Transverse colon (tissue), 4 donors: ENCODE measurements around the gene RTP2. TPM values are rescaled to one million over a fixed set of nuclear protein-coding genes. Genes with fewer than 3 reads are reported as not detected.

Experiments
- DNase-seq: peaks from one replicate; pipeline ENCODE4 v3.0.0-alpha.2; 2019
- H3K27ac ChIP-seq, 4 donors: fragments of 200-600 bp; sonication (generic); 2 replicates each; pipeline ENCODE4 v1.5.1; 2016 to 2018; ENCODE audit warnings: inconsistent platforms in 4 of 4
- H3K27me3 ChIP-seq: fragments of 200-600 bp; sonication (generic); 2 replicates; pipeline ENCODE4 v1.5.1; 2017; ENCODE audit warnings: inconsistent platforms
- H3K36me3 ChIP-seq, 4 donors: fragments of 200-600 bp; sonication (generic); 2 replicates each; pipeline ENCODE4 v1.5.1; 2017 to 2019; ENCODE audit warnings: inconsistent platforms in 4 of 4
- H3K4me1 ChIP-seq, 4 donors: fragments of 200-600 bp; sonication (generic); 2 replicates each; pipeline ENCODE4 v1.5.1; 2017 to 2020; ENCODE audit warnings: inconsistent platforms in 4 of 4
- H3K4me3 ChIP-seq, 4 donors: fragments of 200-600 bp; sonication (generic); 1 replicate in 1 of 4; 2 replicates in 3 of 4; pipeline versions ENCODE4 v1.5.1 to v1.6.1; 2017 to 2019; ENCODE audit warnings: inconsistent platforms in 4 of 4
- H3K9me3 ChIP-seq, 2 donors: fragments of 200-600 bp; sonication (generic); 2 replicates each; pipeline ENCODE4 v1.5.1; 2017 to 2019; ENCODE audit warnings: inconsistent platforms in 2 of 2
- EP300 ChIP-seq: sonication (generic); formaldehyde crosslinking; IDR thresholded peaks from one replicate; pipeline ENCODE4 v1.6.1; 2017; ENCODE audit warnings: antibody characterized with exemption, low read depth
- POLR2A ChIP-seq: fragments of 450-650 bp; IDR thresholded peaks from one replicate; pipeline ENCODE4 v1.6.1; 2016; ENCODE audit warnings: antibody characterized with exemption, mild to moderate bottlenecking, moderate library complexity
- POLR2AphosphoS5 ChIP-seq, 3 donors: sonication (generic); formaldehyde crosslinking; IDR thresholded peaks; one replicate each; pipeline ENCODE4 v1.6.1; 2016; ENCODE audit warnings: antibody characterized with exemption in 3 of 3
- WGBS, 2 donors: methylation state at CpG; one replicate each; pipeline ENCODE4 v1.1.5; 2018; ENCODE audit warnings: low coverage in 1 of 2; 5-methylcytosine and 5-hydroxymethylcytosine counted together
- in situ Hi-C, 4 donors: fragments of 200-750 bp; cut with MboI; loops; one replicate each; pipeline versions ENCODE4 v1.15.0 to v1.15.1; 2017; ENCODE audit warnings: low sequenced_read_pairs in 3 of 4, low pct_ligation_motif_present in 1 of 4, low pct_unique_long_range_greater_than_20kb in 1 of 4
- intact Hi-C: fragments of 100-400 bp; cut with DNase I; formaldehyde crosslinking; loops from one replicate; pipeline ENCODE4 v1.15.1; 2023; ENCODE audit warnings: low total_unique reads
- total RNA-seq, 4 donors: library from RNA; depleted of rRNA; stranded (reverse); fragments of >200 nt; gene quantifications; one replicate each; pipeline ENCODE4 v1.1.0, GENCODE V29; 2016
- TF ChIP-seq, protein P1 (sequence below), 5 experiments: fragments of 200-600 bp in 3 of 5; fragments of 450-650 bp in 2 of 5; sonication (generic) in 3 of 5; IDR thresholded peaks; 1 replicate in 2 of 5; 2 replicates in 3 of 5; pipeline ENCODE4 v1.5.1; 2016 to 2017; ENCODE audit warnings: antibody characterized with exemption in 5 of 5, inconsistent platforms in 3 of 5, mild to moderate bottlenecking in 2 of 5, moderate library complexity in 1 of 5

The RTP2 gene
- total RNA-seq, 4 donors from 2014 or later: not detected

DNA sequence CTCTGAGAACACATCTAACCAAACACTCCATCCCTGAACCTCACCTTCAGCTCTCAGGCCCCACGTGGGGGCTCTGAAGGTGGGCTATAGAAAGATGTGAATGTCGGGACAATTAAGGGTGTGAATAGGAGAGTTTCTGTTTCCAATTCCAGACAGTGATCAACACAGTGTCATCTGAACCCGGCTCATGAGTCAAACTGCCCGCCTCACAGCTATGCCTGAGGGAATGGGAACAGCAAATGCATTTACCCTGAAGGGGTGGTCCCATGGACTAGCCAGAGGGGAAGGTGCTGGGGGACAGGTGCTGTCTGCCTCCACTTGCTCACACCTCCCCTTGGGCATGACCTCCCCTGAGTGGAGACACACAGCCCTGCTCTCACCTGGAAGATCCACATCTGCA lies 6.3 kb downstream of the RTP2 start:
- WGBS, 2 donors: 30% methylated on average over 4 of the region's 4 CpGs; no CpG with 5 or more reads in 1 of the 2 donors

DNA sequence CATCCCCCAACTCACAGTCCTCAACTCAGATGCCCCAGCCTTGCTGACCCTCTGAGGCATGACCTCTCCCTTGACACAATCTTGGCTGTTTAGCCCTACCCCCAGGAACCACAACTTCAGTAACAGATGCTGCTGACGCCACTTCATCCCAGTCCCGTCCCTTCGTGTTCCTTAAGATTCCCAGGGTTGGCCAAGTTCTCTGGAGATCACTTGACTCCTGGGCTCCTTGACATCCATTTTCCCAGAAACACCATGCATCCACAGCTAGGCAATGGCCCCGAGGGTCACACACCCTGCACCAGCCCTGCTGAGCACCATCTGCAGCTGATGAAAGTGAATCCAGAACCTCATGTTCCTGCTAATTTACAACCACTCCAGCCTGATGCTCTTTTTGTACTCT lies 6.9 kb downstream of the RTP2 start:
- Histone ChIP-seq H3K27me3 (no peaks in the 10 kb centered on the region), H3K4me1 (no peaks in the 10 kb centered on the region), H3K36me3 (no peaks in the 10 kb centered on the region), H3K9me3 (no peaks in the 10 kb centered on the region), H3K27ac (no peak overlapping the region), H3K4me3 (no peak overlapping the region)
- no peak for TF ChIP-seq POLR2A
- TF ChIP-seq POLR2AphosphoS5 (IDR thresholded peaks at IDR 0.05): no peak
- no peak for TF ChIP-seq EP300
- TF ChIP-seq, protein P1, sequence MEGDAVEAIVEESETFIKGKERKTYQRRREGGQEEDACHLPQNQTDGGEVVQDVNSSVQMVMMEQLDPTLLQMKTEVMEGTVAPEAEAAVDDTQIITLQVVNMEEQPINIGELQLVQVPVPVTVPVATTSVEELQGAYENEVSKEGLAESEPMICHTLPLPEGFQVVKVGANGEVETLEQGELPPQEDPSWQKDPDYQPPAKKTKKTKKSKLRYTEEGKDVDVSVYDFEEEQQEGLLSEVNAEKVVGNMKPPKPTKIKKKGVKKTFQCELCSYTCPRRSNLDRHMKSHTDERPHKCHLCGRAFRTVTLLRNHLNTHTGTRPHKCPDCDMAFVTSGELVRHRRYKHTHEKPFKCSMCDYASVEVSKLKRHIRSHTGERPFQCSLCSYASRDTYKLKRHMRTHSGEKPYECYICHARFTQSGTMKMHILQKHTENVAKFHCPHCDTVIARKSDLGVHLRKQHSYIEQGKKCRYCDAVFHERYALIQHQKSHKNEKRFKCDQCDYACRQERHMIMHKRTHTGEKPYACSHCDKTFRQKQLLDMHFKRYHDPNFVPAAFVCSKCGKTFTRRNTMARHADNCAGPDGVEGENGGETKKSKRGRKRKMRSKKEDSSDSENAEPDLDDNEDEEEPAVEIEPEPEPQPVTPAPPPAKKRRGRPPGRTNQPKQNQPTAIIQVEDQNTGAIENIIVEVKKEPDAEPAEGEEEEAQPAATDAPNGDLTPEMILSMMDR (IDR thresholded peaks at IDR 0.05): no peak
- no peak for DNase-seq
- intact Hi-C loops (no loop called here), in situ Hi-C loops (no loop called here)
- 59% methylated on average over 4 of the region's 4 CpGs; no CpG with 5 or more reads in 1 of the 2 donors for WGBS, 2 donors

More for the DNA sequence above, 6.3 kb downstream of the RTP2 start:
- no peak for DNase-seq
- H3K36me3 ChIP-seq: no peaks in the 10 kb centered on the region
- no peak overlapping the region for H3K27ac ChIP-seq
- intact Hi-C loops: no loop called here
- no peaks in the 10 kb centered on the region for H3K27me3 ChIP-seq
- no peaks in the 10 kb centered on the region for H3K4me1 ChIP-seq
- no peaks in the 10 kb centered on the region for H3K9me3 ChIP-seq
- in situ Hi-C loops: no loop called here
- TF ChIP-seq, protein P1 (IDR thresholded peaks at IDR 0.05): no peak
- TF ChIP-seq POLR2A (no peak), POLR2AphosphoS5 (IDR thresholded peaks at IDR 0.05) (no peak), EP300 (no peak)
- H3K4me3 ChIP-seq: no peak overlapping the region

DNA sequence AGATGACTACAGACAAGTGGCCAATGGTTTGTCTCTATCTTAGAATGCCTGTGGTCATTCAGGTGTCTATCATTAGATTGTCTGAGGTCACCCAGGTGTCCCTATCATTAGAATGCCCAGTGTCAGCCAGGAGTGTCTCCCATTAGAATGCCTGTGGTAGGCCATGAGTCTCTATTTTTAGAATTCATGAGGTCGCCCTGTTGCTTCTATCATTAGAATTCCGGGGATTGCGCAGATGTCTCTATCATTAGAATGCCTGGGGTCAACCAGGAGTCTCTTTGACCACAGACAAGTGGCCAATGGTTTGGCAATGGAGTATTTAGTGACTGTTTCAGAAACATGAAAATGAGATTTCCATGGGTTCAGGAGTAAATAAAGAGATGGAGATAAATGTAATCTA lies 7.6 kb downstream of the RTP2 start:
- Histone ChIP-seq H3K9me3 (no peaks in the 10 kb centered on the region), H3K36me3 (no peaks in the 10 kb centered on the region), H3K27ac (no peak overlapping the region), H3K4me3 (no peak overlapping the region), H3K27me3 (no peaks in the 10 kb centered on the region), H3K4me1 (no peaks in the 10 kb centered on the region)
- TF ChIP-seq POLR2A: no peak
- no peak for TF ChIP-seq POLR2AphosphoS5 (IDR thresholded peaks at IDR 0.05)
- TF ChIP-seq EP300: no peak
- TF ChIP-seq, protein P1 (IDR thresholded peaks at IDR 0.05): no peak
- intact Hi-C loops: no loop called here
- in situ Hi-C loops: no loop called here
- no peak for DNase-seq
- 89 to 100% methylated on average over 2 to 3 of the region's 3 CpGs for WGBS, 2 donors

DNA sequence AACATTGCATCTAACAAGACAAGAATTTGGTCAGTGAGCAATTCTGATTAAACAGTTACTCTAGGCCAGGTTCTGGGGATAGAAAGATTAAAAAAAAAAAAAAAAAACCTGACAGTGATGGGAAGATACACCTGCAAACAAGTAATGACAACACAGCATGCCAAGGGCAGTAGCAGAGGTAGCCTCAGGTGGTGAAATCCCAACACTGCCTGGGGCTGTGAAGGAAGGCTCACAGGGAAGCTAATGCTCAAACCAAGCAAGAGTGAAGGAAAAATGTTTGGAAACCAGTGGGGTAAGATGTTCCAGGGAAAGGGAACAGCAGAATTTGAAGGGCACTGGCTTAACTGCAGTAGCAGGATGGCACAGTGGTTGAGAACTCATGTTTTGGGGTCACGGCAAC lies 8.9 kb downstream of the RTP2 start:
- in situ Hi-C loops: no loop called here
- Histone ChIP-seq H3K27me3 (no peaks in the 10 kb centered on the region), H3K36me3 (no peaks in the 10 kb centered on the region), H3K4me1 (no peaks in the 10 kb centered on the region), H3K9me3 (no peaks in the 10 kb centered on the region), H3K4me3 (no peak overlapping the region), H3K27ac (no peak overlapping the region)
- DNase-seq: no peak
- WGBS, 2 donors: 100% methylated on average over 1 of the region's 1 CpG
- no peak for TF ChIP-seq POLR2AphosphoS5 (IDR thresholded peaks at IDR 0.05)
- no peak for TF ChIP-seq POLR2A
- TF ChIP-seq EP300: no peak
- TF ChIP-seq, protein P1 (IDR thresholded peaks at IDR 0.05): no peak
- intact Hi-C loops: no loop called here
